Activated gamma-delta T cell (primary cell): ENCODE results near the gene NTM.
"Not testable (repeated sequence)": the region's sequence is repeated elsewhere in the genome, so short reads cannot be mapped to it uniquely, and the experiment has no call there.

Experiments used
- DNase-seq: peaks from one replicate; lab custom pipeline; 2025; lab: John Stamatoyannopoulos, UW

Gene NTM

DNA sequence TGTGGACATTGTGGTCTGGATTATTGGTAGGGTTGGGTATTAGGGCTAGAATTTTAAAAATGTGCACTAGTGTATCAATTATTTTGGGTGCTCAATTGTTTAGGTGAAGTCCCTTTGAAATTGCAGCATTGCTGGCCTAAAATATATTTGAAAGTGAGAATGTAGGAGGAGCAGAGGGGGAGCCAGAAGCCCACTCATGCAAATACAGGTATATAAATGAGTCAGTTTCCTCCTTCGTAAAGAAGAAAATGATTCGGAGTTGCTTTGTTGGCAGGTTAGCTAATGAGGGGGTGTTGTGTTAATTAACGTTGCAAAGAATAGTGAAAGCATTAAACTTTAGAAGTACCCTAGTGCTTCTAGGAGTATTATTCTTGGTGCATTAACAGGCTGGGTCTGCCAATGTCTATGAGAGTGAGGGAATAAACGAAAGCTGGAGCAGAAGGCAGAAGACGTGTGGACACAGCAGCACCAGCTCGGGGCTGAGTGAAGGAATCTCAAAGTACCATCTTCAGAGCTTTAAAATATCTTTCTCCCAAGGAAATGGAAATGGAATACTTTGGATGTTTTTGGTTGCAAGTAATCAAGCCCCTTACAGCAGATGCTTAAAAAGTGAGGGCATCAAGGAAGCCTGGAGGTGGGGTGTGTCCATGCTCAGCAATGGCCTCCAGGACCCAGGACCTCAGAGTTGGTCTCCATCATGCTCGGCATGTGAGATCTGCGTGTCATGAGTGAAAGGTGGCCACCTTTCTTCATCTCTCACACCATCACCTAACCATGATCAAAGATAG, 522.9 kb downstream of the NTM start:
- no peak for DNase-seq

DNA sequence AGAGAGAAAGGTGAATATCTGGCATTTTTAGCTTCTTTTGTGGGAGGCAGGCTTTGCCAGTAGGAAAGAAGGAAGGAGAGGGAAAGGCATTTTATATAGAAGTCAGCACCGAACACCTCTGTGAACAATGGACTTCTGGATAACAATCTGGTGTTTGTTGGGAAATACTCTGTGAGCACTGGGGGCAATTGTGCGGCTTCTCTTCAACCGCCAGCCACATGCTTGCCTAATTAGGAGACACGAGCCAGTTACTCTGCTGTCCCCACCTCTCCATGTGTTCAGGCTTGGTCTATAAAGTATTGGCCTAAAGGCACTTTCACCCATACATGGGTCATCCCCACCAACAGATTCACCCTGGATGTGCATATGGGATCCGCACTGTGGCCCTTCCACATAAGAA, 523.6 kb downstream of the NTM start:
- DNase-seq: no peak

GRCh38 chr11:131894615-131895544, 524.5 kb downstream of the NTM start:
- no peak for DNase-seq

DNA sequence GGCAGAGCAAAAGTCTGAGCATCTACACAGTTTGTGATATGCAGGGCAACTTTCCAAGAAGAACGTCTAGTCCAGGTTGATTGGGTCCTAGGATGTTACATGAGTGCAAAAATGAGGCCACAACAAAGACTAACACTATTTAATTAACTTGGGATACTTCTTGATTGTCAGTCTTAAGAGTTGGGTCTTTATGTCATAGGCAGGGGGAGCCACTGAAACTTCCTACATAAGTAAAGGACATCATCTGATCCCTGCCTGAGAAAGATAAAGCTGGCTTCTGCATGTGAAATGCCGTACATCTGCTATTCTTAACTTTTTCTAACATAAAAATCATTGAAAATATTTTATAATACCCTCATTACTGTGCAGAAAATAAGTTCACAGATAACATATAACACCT, 525.5 kb downstream of the NTM start:
- no peak for DNase-seq

DNA sequence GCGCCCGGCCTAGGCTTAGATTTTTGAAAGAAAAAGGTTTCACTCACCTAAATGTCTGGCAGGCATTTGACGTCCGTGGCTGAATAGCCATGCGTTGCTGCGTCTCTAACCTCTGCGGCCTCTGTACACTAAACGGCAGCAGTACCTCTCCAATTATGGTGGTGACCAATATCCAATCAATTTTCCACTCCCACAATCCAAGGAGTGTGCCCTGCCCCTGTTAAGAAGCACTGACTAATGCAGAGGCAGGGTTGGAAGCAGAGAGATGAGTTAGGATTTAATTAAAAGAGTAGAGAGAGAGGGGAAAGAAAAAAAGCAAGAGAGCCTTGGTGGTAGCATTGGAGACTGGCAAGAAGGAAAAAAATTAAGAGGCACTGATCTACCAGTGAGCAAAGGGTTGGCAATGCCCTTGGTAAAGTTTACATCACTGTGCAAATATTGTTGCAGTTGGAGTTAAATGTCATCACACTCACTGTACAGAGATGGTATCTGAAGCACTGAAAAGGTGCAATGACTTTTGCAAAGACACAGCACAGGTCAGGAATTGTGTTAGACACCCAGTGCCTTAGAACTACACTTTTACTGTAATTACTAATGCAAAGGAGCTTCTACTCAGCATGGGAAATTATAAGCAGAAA, 526.7 kb downstream of the NTM start:
- no peak for DNase-seq

GRCh38 chr11:131897956-131898355, 527.5 kb downstream of the NTM start:
- DNase-seq: no peak

DNA sequence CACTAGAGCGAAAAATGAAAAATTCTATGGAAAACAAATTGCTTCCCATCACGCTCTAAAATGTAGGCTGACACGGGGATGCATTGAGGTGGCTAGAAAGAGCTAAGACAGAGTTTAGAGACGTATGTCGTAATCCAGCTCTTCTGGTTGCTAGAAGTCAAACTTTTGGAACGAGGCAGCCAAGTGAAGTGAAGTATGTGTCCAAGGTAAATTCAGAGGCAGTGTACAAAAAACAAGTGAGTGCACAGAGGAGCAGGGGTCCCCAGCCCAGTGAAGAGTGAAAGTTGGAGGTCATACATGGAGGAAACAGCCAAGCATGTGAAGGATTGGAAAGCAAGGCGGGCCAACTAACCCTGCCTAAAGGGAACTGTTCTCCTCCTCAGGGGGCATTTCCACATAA, 528.5 kb downstream of the NTM start:
- no peak for DNase-seq

- no peak for DNase-seq
Measured at GRCh38 chr11:131899950-131900580, 529.6 kb downstream of the NTM start.

DNA sequence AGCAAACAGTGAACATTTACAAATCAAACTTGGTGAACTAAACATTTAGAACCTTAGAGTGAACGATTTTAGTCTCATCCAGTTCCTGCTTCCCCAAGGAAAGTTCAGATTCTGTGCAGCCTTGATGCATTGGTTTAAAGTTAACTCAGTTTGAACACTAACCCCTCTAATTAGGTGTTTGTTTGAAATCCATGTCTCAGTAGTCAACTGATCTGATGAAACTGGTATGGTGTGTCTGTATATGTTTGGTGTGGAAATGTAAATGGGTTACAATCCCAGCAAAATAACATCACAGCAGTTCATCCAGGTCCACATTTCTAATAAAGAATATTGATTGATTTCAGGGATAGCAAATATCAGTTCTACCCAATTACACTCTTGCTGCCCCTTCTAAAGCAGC, 532.0 kb downstream of the NTM start:
- DNase-seq: no peak

- no peak for DNase-seq
Measured at GRCh38 chr11:131903074-131903473, 532.7 kb downstream of the NTM start.

- no peak for DNase-seq
Measured at GRCh38 chr11:131904756-131905155, 534.3 kb downstream of the NTM start.

DNA sequence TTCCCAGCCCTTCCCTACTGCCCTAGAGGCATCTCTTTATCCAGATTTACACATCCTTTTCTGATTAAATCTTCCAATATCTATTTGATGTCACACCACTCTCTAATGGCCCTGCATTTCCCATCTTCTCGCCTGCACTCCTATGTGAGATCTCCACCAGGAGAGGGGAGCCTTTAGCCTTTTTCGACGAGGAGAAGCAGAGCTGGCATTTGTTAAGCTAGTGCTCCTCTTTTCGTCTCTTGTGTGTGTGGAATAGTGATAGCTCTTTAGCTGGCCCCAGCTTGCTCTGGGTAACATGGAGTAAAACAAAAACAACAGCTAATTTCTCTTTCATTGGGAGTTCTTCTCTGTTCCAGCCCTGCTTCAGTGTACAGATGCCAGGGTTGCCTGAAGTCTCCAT, 536.5 kb downstream of the NTM start:
- no peak for DNase-seq

DNA sequence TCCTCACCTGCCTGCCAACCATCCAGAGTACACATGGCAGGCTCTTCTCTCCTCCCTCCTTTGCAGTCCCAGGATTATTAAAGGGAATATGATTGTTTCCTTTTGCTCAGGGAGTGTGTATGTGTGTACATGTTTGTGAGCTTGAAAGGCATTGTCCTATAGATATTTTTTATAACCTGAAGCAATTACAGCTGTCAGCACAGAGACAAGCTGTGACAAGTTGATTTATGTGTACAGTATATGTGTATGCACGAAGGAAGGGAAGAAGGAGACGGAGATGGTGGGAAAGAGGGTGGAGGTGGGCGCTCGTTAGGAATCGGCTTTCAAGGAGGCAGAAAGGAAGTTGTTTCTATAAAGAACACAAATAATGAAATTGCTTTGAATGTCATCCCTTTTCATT, 537.0 kb downstream of the NTM start:
- no peak for DNase-seq

- DNase-seq: no peak
Measured at GRCh38 chr11:131908316-131908715, 537.9 kb downstream of the NTM start.

GRCh38 chr11:131909426-131910177, 539.2 kb downstream of the NTM start:
- no peak for DNase-seq

GRCh38 chr11:131910178-131910522, 539.7 kb downstream of the NTM start:
- no peak for DNase-seq

- DNase-seq: no peak
Measured at GRCh38 chr11:131910523-131911387, 540.3 kb downstream of the NTM start.

DNA sequence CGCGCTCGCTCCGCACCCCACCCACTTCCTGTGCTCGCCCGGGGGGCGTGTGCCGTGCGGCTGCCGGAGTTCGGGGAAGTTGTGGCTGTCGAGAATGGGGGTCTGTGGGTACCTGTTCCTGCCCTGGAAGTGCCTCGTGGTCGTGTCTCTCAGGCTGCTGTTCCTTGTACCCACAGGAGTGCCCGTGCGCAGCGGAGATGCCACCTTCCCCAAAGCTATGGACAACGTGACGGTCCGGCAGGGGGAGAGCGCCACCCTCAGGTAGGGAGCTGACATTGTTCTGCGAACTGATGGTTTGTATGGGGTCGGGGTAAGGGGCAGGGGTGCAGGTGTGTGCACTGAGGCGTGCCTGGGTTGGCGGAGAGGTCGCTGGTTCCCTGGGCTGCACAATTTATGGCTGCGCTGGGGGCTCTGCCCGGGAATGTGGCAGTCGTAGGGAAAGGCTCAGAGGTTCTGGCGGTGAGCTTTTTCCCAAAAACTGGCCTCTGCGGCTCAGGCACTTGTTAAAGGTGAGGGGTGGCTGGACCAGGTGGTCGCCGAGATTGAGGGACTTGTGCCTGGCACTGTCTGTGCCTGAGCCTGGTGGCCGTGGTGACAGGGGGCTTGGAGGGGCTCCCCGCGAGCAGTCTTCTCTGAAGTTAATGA, 541.1 kb downstream of the NTM start:
- DNase-seq: not testable (repeated sequence)

DNA sequence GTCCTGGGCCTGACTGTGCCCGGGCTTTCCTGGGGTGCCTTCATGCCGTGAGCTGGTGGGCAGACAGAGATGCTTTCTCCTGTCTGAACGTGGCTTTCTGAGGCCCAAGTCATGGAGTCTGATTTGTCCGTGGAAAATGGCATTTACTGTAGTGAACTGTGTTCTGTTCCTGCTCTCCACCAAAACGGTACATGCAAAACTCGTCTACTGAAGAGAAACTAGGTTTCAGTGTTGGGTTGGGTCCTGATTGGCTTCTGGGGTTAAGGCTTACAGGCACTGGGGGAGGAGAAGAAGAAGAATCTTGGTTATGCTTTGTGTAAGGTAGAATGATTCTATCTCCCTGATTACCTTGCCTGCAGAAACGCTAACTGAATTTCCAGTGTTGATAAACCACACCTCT, 541.7 kb downstream of the NTM start:
- DNase-seq: no peak

GRCh38 chr11:131913267-131913666, 542.9 kb downstream of the NTM start:
- no peak for DNase-seq
